Subcutaneous adipose tissue (tissue), 4 donors: ENCODE measurements around the gene UBE2O. TPM values are rescaled to one million over a fixed set of nuclear protein-coding genes. Genes with fewer than 3 reads are reported as not detected.

Experiments
- total RNA-seq, 4 donors: library from RNA; depleted of rRNA; stranded (reverse); fragments of >200 nt; gene quantifications; one replicate each; pipeline ENCODE4 v1.1.0, GENCODE V29; 2016
- TF ChIP-seq, protein P1 (sequence below): fragments of 450-650 bp; IDR thresholded peaks from one replicate; pipeline ENCODE4 v1.5.1; 2016; ENCODE audit warnings: low read depth, mild to moderate bottlenecking, control low read depth, antibody characterized with exemption, moderate library complexity

The UBE2O gene
- total RNA-seq, 4 donors from 2014 or later = 7.2 to 14.3 (median 12.6) TPM

DNA sequence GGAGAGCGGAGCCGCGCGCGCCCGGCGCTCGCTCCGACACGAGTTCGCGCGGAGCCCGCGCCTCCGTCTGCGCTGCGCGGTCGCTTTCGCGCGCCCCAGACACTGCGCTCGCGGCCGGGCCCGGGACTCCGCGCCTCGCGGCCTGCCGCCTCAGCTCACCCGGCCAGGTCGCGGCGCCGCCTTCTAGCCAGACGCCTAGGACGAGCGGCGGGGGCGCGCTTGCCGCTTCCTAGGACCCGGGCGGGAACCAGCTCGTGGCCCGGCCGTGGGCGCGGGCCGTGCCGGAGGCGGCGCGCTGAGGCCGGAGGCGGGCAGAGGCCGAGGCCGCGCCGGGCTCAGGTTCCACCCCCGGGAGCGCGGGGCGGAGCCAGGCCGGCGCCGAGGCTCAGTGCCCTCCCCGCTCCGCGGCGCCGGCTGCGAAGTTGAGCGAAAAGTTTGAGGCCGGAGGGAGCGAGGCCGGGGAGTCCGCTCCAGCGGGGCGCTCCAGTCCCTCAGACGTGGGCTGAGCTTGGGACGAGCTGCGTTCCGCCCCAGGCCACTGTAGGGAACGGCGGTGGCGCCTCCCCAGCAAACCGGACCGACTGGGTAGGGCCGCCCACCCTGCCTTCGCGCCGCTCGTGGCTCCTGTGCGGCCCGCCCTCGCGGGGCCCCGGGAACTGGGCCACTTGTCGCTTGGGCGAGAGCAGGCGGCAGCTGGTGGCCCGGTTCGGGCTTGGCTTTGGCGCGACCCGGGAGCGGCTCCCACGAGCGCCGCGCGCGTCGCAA is 68.5 kb downstream of the UBE2O start, which contains the start of gene SPHK1:
SPHK1 (plus strand) TSS at position 388 of the 765 bp plus-strand sequence. CDS start 1,036 bp downstream, outside the sequence.
- TF ChIP-seq, protein P1, sequence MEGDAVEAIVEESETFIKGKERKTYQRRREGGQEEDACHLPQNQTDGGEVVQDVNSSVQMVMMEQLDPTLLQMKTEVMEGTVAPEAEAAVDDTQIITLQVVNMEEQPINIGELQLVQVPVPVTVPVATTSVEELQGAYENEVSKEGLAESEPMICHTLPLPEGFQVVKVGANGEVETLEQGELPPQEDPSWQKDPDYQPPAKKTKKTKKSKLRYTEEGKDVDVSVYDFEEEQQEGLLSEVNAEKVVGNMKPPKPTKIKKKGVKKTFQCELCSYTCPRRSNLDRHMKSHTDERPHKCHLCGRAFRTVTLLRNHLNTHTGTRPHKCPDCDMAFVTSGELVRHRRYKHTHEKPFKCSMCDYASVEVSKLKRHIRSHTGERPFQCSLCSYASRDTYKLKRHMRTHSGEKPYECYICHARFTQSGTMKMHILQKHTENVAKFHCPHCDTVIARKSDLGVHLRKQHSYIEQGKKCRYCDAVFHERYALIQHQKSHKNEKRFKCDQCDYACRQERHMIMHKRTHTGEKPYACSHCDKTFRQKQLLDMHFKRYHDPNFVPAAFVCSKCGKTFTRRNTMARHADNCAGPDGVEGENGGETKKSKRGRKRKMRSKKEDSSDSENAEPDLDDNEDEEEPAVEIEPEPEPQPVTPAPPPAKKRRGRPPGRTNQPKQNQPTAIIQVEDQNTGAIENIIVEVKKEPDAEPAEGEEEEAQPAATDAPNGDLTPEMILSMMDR = no peak

DNA sequence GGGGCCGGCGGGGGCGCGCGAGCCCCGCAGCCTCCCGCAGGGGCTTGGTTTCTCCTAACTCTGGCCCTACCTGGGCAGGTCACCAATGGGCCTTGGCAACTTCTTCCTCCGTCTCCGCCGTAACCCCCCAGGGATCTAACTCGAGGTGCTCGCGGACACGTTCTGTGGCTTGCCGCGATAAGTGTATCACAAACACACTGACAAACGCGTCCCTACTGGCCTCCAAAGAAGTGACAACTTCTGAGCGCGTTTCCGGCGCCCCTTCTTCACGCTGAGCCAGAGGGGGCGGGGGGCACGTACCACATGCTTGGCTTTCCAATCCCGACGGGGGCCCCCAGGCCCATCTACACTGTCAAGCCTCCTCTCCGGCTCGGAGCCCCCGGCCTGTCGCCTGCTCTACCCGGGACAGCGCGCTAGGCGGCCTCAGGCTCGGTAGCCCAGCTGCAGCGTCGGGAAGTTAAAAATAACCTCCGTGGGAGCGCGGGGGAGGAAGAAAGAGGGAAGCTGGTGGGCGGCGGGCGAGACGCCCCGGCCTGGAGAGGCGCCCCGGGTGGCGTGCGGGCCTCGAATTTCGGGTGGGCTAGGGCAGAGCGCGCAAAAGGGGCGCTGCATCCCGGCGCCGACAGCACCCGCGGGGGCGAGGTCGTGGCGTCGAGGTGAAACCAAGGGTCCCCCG is 69.3 kb downstream of the UBE2O start:
- TF ChIP-seq, protein P1 = no peak

GRCh38 chr17:76382803-76383545 is 70.0 kb downstream of the UBE2O start:
- TF ChIP-seq, protein P1 = no peak

GRCh38 chr17:76382351-76382802 is 70.6 kb downstream of the UBE2O start:
- TF ChIP-seq, protein P1 = no peak

GRCh38 chr17:76381633-76382350 is 71.2 kb downstream of the UBE2O start:
- TF ChIP-seq, protein P1 = no peak

- TF ChIP-seq, protein P1 = no peak
These were observed 73.1 kb downstream of the UBE2O start for GRCh38 chr17:76379646-76380376.
